HepG2 (cell line): ENCODE results near the gene MTFR1L. TPM values are rescaled to one million over a fixed set of nuclear protein-coding genes. Genes with fewer than 3 reads are reported as not detected.
A peak's percentile ranks its signal among the peaks of the same experiment; 100 is the strongest.

ENCODE experiments used
- CBFB ChIP-seq: sonication (generic); formaldehyde crosslinking; IDR thresholded peaks from 2 replicates; pipeline ENCODE4 v1.4.0; 2020; ENCODE audit warnings: missing genetic modification reagents
- FLYWCH1 ChIP-seq: sonication (generic); formaldehyde crosslinking; IDR thresholded peaks from 2 replicates; pipeline ENCODE4 v1.8.1; 2023; ENCODE audit warnings: mild to moderate bottlenecking, missing genetic modification reagents
- JUN ChIP-seq: sonication (generic); formaldehyde crosslinking; IDR thresholded peaks from 2 replicates; pipeline ENCODE4 v1.4.0; 2020; ENCODE audit warnings: mild to moderate bottlenecking, missing genetic modification reagents
- MAZ ChIP-seq, 2 experiments: sonication (generic) in 1 of 2; formaldehyde crosslinking in 1 of 2; IDR thresholded peaks; 2 replicates each; pipeline versions ENCODE4 v1.5.0 to v1.6.1; 2012 to 2020; ENCODE audit warnings: low read depth in 2 of 2, mild to moderate bottlenecking in 2 of 2, borderline replicate concordance in 1 of 2, improper control_type of control experiment in 1 of 2, low read length in 1 of 2, missing genetic modification reagents in 1 of 2, moderate library complexity in 1 of 2
- NCOA1 ChIP-seq: sonication (generic); formaldehyde crosslinking; IDR thresholded peaks from 2 replicates; pipeline ENCODE4 v1.9.0; 2021; ENCODE audit warnings: missing genetic modification reagents
- NFIB ChIP-seq: sonication (generic); formaldehyde crosslinking; IDR thresholded peaks from 2 replicates; pipeline ENCODE4 v1.9.0; 2021; ENCODE audit warnings: missing genetic modification reagents, mild to moderate bottlenecking, borderline replicate concordance
- NFKBIZ ChIP-seq: IDR thresholded peaks from 2 replicates; pipeline ENCODE4 v1.6.1; 2018; ENCODE audit warnings: missing genetic modification reagents, missing compliant biosample characterization
- POLR2AphosphoS2 ChIP-seq: IDR thresholded peaks from 2 replicates; pipeline ENCODE4 v1.6.1; 2011; ENCODE audit warnings: low read depth, low read length, improper control_type of control experiment
- SRY ChIP-seq: sonication (generic); formaldehyde crosslinking; IDR thresholded peaks from 2 replicates; pipeline ENCODE4 v1.8.0; 2022; ENCODE audit warnings: mild to moderate bottlenecking, missing genetic modification reagents
- U2AF1 ChIP-seq: fragments of 200-400 bp; formaldehyde crosslinking; optimal IDR thresholded peaks from 2 replicates; pipeline ENCODE3; 2017; ENCODE audit warnings: mild to moderate bottlenecking, low read depth, low read length
- YY1 ChIP-seq: IDR thresholded peaks from 2 replicates; pipeline ENCODE4 v1.6.1; 2011; ENCODE audit warnings: low read length, low read depth, moderate library complexity, mild to moderate bottlenecking; ENCODE audit not compliant: insufficient read depth, insufficient replicate concordance
- ZNF224 ChIP-seq: sonication (generic); formaldehyde crosslinking; IDR thresholded peaks from 2 replicates; pipeline ENCODE4 v1.5.0; 2020; ENCODE audit warnings: mild to moderate bottlenecking, missing genetic modification reagents
- ZNF263 ChIP-seq: sonication (generic); formaldehyde crosslinking; IDR thresholded peaks from 2 replicates; pipeline ENCODE4 v1.4.0; 2020; ENCODE audit warnings: missing genetic modification reagents
- ZNF44 ChIP-seq: sonication (generic); formaldehyde crosslinking; IDR thresholded peaks from 2 replicates; pipeline ENCODE4 v1.5.1; 2020; ENCODE audit warnings: mild to moderate bottlenecking, missing genetic modification reagents
- ZNF510 ChIP-seq: sonication (generic); formaldehyde crosslinking; IDR thresholded peaks from 2 replicates; pipeline ENCODE4 v1.4.0; 2020; ENCODE audit warnings: low read depth, mild to moderate bottlenecking, missing genetic modification reagents
- ZNF713 ChIP-seq: sonication (generic); formaldehyde crosslinking; IDR thresholded peaks from 2 replicates; pipeline ENCODE4 v1.4.0; 2020; ENCODE audit warnings: mild to moderate bottlenecking, missing genetic modification reagents
- ZNF780A ChIP-seq: sonication (generic); formaldehyde crosslinking; IDR thresholded peaks from 2 replicates; pipeline ENCODE4 v1.8.0; 2022; ENCODE audit warnings: mild to moderate bottlenecking, missing genetic modification reagents, moderate library complexity
- polyA plus RNA-seq, 8 experiments: library from polyadenylated mRNA; depleted of rRNA in 3 of 8; stranded (reverse) in 7 of 8; unstranded in 1 of 8; fragments of >200 nt; fragmentation: Illumina TruSeq in 4 of 8; extraction: Trizol in 4 of 8; gene quantifications; 2 replicates each; pipeline versions ENCODE4 v1.2.1 to v1.2.3, GENCODE V29; 2011 to 2016; ENCODE audit warnings: low read depth in 4 of 8, missing spikeins in 1 of 8, mixed read lengths in 1 of 8; ENCODE audit not compliant: insufficient read depth in 1 of 8
- total RNA-seq, 5 experiments: library from RNA; depleted of rRNA; stranded (reverse); fragments of >200 nt; fragmentation: Illumina TruSeq; extraction: Trizol; gene quantifications; 2 replicates each; pipeline ENCODE4 v1.2.3, GENCODE V29; 2016; ENCODE audit warnings: low read depth in 1 of 5
- TF ChIP-seq, protein P1 (sequence below): sonication (generic); formaldehyde crosslinking; IDR thresholded peaks from 2 replicates; pipeline ENCODE4 v1.9.0; 2021; ENCODE audit warnings: missing genetic modification reagents, borderline replicate concordance
- TF ChIP-seq, protein P2 (sequence below): sonication (generic); formaldehyde crosslinking; IDR thresholded peaks from 2 replicates; pipeline ENCODE4 v1.9.0; 2021; ENCODE audit warnings: missing genetic modification reagents, borderline replicate concordance
- TF ChIP-seq, protein P3 (sequence below): sonication (generic); formaldehyde crosslinking; IDR thresholded peaks from 2 replicates; pipeline ENCODE4 v1.5.1; 2020; ENCODE audit warnings: missing genetic modification reagents, mild to moderate bottlenecking, borderline replicate concordance
- TF ChIP-seq, protein P4 (sequence below): sonication (generic); formaldehyde crosslinking; IDR thresholded peaks from 2 replicates; pipeline ENCODE4 v1.4.0; 2020; ENCODE audit warnings: missing genetic modification reagents, borderline replicate concordance
- TF ChIP-seq, protein P5 (sequence below): sonication (generic); formaldehyde crosslinking; IDR thresholded peaks from 2 replicates; pipeline ENCODE4 v1.4.0; 2020; ENCODE audit warnings: low read depth, mild to moderate bottlenecking, missing genetic modification reagents

Gene MTFR1L
- total and polyA plus RNA-seq, 2 of the 13 experiments (the other 11 are each of a cell fraction or from before 2014, with no cell fraction given): 38.0 to 55.7 TPM

DNA sequence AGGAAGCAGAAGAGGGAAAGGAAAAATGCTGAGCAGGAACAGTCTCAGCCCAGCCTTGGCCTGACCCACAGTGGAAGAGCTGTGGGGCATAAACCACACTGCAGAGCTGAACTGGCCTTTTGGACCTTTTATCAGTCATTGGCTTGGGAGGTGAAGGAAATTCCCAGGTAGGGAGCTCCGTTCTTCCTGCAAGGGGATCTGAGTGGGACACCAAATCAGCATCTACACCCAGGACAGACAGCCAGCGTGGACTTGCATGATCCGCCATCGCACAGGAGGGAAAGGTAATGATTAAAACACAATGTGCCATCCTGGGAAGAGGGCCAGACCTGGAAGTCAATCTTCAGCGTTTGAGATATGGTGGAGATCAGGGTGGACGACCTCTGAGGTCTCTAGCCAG, 1.2 kb upstream of the MTFR1L start (continued):
- TF ChIP-seq, protein P1, sequence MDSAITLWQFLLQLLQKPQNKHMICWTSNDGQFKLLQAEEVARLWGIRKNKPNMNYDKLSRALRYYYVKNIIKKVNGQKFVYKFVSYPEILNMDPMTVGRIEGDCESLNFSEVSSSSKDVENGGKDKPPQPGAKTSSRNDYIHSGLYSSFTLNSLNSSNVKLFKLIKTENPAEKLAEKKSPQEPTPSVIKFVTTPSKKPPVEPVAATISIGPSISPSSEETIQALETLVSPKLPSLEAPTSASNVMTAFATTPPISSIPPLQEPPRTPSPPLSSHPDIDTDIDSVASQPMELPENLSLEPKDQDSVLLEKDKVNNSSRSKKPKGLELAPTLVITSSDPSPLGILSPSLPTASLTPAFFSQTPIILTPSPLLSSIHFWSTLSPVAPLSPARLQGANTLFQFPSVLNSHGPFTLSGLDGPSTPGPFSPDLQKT (CRISPR knock-in tag): no peak
- no peak for TF ChIP-seq U2AF1
- TF ChIP-seq NFIB (CRISPR knock-in tag): no peak
- TF ChIP-seq NFKBIZ (CRISPR knock-in tag): no peak
- TF ChIP-seq ZNF713: no peak
- no peak for TF ChIP-seq FLYWCH1 (CRISPR knock-in tag)
- no peak for TF ChIP-seq ZNF44 (CRISPR knock-in tag)
- TF ChIP-seq, protein P2, sequence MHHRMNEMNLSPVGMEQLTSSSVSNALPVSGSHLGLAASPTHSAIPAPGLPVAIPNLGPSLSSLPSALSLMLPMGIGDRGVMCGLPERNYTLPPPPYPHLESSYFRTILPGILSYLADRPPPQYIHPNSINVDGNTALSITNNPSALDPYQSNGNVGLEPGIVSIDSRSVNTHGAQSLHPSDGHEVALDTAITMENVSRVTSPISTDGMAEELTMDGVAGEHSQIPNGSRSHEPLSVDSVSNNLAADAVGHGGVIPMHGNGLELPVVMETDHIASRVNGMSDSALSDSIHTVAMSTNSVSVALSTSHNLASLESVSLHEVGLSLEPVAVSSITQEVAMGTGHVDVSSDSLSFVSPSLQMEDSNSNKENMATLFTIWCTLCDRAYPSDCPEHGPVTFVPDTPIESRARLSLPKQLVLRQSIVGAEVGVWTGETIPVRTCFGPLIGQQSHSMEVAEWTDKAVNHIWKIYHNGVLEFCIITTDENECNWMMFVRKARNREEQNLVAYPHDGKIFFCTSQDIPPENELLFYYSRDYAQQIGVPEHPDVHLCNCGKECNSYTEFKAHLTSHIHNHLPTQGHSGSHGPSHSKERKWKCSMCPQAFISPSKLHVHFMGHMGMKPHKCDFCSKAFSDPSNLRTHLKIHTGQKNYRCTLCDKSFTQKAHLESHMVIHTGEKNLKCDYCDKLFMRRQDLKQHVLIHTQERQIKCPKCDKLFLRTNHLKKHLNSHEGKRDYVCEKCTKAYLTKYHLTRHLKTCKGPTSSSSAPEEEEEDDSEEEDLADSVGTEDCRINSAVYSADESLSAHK (CRISPR knock-in tag): no peak
- no peak for TF ChIP-seq ZNF224 (CRISPR knock-in tag)
- no peak for TF ChIP-seq ZNF780A (CRISPR knock-in tag)
- TF ChIP-seq, protein P3, sequence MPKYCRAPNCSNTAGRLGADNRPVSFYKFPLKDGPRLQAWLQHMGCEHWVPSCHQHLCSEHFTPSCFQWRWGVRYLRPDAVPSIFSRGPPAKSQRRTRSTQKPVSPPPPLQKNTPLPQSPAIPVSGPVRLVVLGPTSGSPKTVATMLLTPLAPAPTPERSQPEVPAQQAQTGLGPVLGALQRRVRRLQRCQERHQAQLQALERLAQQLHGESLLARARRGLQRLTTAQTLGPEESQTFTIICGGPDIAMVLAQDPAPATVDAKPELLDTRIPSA (CRISPR knock-in tag): no peak
- TF ChIP-seq POLR2AphosphoS2: no peak
- no peak for TF ChIP-seq YY1
- TF ChIP-seq, protein P4, sequence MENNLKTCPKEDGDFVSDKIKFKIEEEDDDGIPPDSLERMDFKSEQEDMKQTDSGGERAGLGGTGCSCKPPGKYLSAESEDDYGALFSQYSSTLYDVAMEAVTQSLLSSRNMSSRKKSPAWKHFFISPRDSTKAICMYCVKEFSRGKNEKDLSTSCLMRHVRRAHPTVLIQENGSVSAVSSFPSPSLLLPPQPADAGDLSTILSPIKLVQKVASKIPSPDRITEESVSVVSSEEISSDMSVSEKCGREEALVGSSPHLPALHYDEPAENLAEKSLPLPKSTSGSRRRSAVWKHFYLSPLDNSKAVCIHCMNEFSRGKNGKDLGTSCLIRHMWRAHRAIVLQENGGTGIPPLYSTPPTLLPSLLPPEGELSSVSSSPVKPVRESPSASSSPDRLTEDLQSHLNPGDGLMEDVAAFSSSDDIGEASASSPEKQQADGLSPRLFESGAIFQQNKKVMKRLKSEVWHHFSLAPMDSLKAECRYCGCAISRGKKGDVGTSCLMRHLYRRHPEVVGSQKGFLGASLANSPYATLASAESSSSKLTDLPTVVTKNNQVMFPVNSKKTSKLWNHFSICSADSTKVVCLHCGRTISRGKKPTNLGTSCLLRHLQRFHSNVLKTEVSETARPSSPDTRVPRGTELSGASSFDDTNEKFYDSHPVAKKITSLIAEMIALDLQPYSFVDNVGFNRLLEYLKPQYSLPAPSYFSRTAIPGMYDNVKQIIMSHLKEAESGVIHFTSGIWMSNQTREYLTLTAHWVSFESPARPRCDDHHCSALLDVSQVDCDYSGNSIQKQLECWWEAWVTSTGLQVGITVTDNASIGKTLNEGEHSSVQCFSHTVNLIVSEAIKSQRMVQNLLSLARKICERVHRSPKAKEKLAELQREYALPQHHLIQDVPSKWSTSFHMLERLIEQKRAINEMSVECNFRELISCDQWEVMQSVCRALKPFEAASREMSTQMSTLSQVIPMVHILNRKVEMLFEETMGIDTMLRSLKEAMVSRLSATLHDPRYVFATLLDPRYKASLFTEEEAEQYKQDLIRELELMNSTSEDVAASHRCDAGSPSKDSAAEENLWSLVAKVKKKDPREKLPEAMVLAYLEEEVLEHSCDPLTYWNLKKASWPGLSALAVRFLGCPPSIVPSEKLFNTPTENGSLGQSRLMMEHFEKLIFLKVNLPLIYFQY (CRISPR knock-in tag): no peak
- no peak for TF ChIP-seq JUN (CRISPR knock-in tag)
- no peak for TF ChIP-seq SRY (CRISPR knock-in tag)
- no peak for TF ChIP-seq MAZ (IDR thresholded peaks at IDR 0.05; ENCODE audit: borderline replicate concordance, low read depth, low read length)
- TF ChIP-seq MAZ (CRISPR knock-in tag; IDR thresholded peaks at IDR 0.05; ENCODE audit: low read depth): no peak
- no peak for TF ChIP-seq ZNF510 (CRISPR knock-in tag)
- no peak for TF ChIP-seq NCOA1
- 0 out of 2 replicates have a peak, but pooled peaks have one; percentile 3 for TF ChIP-seq ZNF263 (CRISPR knock-in tag)
- no peak for TF ChIP-seq CBFB
- TF ChIP-seq, protein P5, sequence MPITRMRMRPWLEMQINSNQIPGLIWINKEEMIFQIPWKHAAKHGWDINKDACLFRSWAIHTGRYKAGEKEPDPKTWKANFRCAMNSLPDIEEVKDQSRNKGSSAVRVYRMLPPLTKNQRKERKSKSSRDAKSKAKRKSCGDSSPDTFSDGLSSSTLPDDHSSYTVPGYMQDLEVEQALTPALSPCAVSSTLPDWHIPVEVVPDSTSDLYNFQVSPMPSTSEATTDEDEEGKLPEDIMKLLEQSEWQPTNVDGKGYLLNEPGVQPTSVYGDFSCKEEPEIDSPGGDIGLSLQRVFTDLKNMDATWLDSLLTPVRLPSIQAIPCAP (CRISPR knock-in tag): no peak
